ENCODE data around the gene SLC25A12. TPM values are rescaled to one million over a fixed set of nuclear protein-coding genes. Genes with fewer than 3 reads are reported as not detected.

SLC25A12 gene
- total and polyA plus RNA-seq, 2 of the 13 experiments (the other 11 are each of a cell fraction or from before 2014, with no cell fraction given), result 8.1 to 15.9 TPM

DNA sequence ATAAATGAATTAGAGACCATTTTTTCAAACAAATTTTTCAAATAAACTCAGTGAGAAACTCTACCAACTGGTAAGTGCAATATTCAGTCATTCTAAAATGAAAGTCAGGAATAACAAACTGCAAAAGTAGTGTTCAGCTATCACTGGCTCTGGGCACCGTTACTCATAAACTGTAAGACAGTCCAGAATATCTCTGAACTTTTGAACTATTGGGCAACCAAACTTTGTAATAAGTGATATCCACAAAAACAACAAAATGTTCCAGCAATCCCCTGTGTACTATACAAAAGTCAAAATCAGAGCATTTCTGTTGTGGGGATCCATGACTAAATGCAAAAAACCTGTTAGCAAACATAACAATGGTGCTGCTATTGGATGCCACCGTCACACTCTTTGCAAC lies 56.3 kb downstream of the SLC25A12 start (continued):
- TF ChIP-seq, protein P1, sequence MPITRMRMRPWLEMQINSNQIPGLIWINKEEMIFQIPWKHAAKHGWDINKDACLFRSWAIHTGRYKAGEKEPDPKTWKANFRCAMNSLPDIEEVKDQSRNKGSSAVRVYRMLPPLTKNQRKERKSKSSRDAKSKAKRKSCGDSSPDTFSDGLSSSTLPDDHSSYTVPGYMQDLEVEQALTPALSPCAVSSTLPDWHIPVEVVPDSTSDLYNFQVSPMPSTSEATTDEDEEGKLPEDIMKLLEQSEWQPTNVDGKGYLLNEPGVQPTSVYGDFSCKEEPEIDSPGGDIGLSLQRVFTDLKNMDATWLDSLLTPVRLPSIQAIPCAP (CRISPR knock-in tag; IDR thresholded peaks at IDR 0.05; ENCODE audit: low read depth), result no peak
- TF ChIP-seq ZBTB7A (CRISPR knock-in tag; IDR thresholded peaks at IDR 0.05) (no peak), ZNF747 (CRISPR knock-in tag; IDR thresholded peaks at IDR 0.05; ENCODE audit: borderline replicate concordance) (no peak), SOX6 (IDR thresholded peaks at IDR 0.05) (no peak), SOX6 (CRISPR knock-in tag; IDR thresholded peaks at IDR 0.05) (no peak), ZNF782 (CRISPR knock-in tag; IDR thresholded peaks at IDR 0.05; ENCODE audit: borderline replicate concordance) (no peak), ZNF337 (CRISPR knock-in tag; IDR thresholded peaks at IDR 0.05; ENCODE audit: borderline replicate concordance, low read depth) (no peak), ZNF235 (CRISPR knock-in tag; IDR thresholded peaks at IDR 0.05; ENCODE audit: borderline replicate concordance) (no peak), THAP11 (CRISPR knock-in tag; IDR thresholded peaks at IDR 0.05) (no peak), NR2F6 (IDR thresholded peaks at IDR 0.05) (no peak), NR2F6 (CRISPR knock-in tag; IDR thresholded peaks at IDR 0.05) (peak; percentile 29; the same call in 1 of the 2 replicates)

DNA sequence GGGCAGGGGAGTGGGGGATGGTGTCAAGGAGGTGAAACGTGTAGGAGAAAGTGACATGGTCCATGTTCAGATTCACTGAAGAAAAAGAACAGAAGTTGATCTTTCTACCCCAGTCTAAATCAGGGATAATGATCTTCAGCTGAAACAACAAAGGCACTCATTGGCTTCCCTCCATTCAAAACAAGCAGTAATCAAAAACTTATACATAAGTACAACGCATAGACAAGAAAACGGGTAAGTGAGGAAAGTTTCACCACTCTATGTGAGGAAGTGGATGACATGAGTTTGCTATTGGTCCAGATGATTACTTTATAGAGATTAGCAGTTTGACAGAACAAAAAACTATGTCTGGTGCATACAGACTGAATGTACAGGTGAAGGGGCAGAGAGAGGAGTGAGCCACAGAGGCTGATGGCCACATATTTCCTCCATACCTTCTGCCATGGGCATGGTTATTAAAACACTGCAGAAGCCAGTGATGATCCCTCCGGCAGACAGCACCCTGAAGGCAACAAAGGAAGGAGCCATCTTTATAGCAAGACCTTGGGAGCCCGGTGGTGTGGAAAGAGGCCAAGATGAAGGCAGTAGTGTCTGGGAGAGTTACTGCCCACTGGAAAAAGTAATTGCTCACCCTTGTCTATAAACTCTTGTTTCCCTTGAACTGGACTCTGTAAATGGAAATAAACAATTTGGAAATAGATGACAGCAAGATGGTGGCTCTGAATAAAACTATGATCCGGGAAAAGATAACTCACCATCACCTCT lies 57.7 kb downstream of the SLC25A12 start:
- CTCF ChIA-PET (ENCODE audit: low intra/inter-chr PET ratio, low total read pairs), result no interaction called here
- in situ Hi-C loops (cut with HindIII; ENCODE audit: extremely low pct_ligation_motif_present, low pct_unique_long_range_greater_than_20kb) (no loop called here), intact Hi-C loops (cut with micrococcal nuclease; ENCODE audit: unreplicated experiment) (no loop called here)
- peaks cover 15% of the 10 kb centered on the region for H3K9me3 ChIP-seq (ENCODE audit: low read length)
- peaks cover 11 to 27% of the 10 kb centered on the region in 2 experiments; a peak in 4 of 5 replicates for H3K36me3 ChIP-seq (replicated peaks in 1 of 2; ENCODE audit: control insufficient read depth in 1 of 2, insufficient read depth in 2 of 2, low read length in 2 of 2)
- no peaks in the 10 kb centered on the region for H4K20me1 ChIP-seq (ENCODE audit: insufficient read depth, low read length)
- no TSS peak for BruUV-seq (replicated peaks)
- WGBS (ENCODE audit: low lambda C conversion rate), result 96% methylated on average over 6 of the region's 6 CpGs
- POLR2A ChIA-PET, result no interaction called here
- H3K9ac ChIP-seq (ENCODE audit: insufficient read depth, low read depth, low read length), result no peak overlapping the region
- TF ChIP-seq, protein P2, sequence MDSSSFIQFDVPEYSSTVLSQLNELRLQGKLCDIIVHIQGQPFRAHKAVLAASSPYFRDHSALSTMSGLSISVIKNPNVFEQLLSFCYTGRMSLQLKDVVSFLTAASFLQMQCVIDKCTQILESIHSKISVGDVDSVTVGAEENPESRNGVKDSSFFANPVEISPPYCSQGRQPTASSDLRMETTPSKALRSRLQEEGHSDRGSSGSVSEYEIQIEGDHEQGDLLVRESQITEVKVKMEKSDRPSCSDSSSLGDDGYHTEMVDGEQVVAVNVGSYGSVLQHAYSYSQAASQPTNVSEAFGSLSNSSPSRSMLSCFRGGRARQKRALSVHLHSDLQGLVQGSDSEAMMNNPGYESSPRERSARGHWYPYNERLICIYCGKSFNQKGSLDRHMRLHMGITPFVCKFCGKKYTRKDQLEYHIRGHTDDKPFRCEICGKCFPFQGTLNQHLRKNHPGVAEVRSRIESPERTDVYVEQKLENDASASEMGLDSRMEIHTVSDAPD (CRISPR knock-in tag; IDR thresholded peaks at IDR 0.05), result no peak
- no peak for TF ChIP-seq NCOA1 (CRISPR knock-in tag; IDR thresholded peaks at IDR 0.05)
- TF ChIP-seq GABPA (IDR thresholded peaks at IDR 0.05; ENCODE audit: low read depth, low read length), result no peak
- no peak for TF ChIP-seq GABPA (CRISPR knock-in tag; IDR thresholded peaks at IDR 0.05; ENCODE audit: low read depth)
- no peak for TF ChIP-seq MAZ (IDR thresholded peaks at IDR 0.05; ENCODE audit: borderline replicate concordance, low read depth, low read length)
- TF ChIP-seq MAZ (CRISPR knock-in tag; IDR thresholded peaks at IDR 0.05; ENCODE audit: low read depth), result no peak
- H3K27me3 ChIP-seq (ENCODE audit: control insufficient read depth in 1 of 2, insufficient read depth in 2 of 2, low read length in 2 of 2), result no peaks in the 10 kb centered on the region
- no peak for ATAC-seq
- H3K27ac ChIP-seq (ENCODE audit: extremely low read length, insufficient read depth, low read length), result no peak overlapping the region
- no peak overlapping the region for H3K4me3 ChIP-seq (replicated peaks in 1 of 3; ENCODE audit: insufficient read depth in 1 of 3, low read depth in 2 of 3, low read length in 3 of 3)
- no peak overlapping the region for H3K4me2 ChIP-seq (ENCODE audit: low read depth, low read length)
- H2AFZ ChIP-seq (ENCODE audit: low read length), result no peak overlapping the region
- no peak for FAIRE-seq
- no peak for DNase-seq (ENCODE audit: low spot score)
- H3K79me2 ChIP-seq (ENCODE audit: insufficient read depth, low read length), result no peaks in the 10 kb centered on the region
- H3K4me1 ChIP-seq (ENCODE audit: insufficient read depth, low read length), result peaks cover 19% of the 10 kb centered on the region
